ENCODE results near the gene SELE. TPM values are rescaled to one million over a fixed set of nuclear protein-coding genes. Genes with fewer than 3 reads are reported as not detected.

SELE gene
- total RNA-seq, 4 donors from 2014 or later = 0.09 to 0.20 TPM; not detected in 2

DNA sequence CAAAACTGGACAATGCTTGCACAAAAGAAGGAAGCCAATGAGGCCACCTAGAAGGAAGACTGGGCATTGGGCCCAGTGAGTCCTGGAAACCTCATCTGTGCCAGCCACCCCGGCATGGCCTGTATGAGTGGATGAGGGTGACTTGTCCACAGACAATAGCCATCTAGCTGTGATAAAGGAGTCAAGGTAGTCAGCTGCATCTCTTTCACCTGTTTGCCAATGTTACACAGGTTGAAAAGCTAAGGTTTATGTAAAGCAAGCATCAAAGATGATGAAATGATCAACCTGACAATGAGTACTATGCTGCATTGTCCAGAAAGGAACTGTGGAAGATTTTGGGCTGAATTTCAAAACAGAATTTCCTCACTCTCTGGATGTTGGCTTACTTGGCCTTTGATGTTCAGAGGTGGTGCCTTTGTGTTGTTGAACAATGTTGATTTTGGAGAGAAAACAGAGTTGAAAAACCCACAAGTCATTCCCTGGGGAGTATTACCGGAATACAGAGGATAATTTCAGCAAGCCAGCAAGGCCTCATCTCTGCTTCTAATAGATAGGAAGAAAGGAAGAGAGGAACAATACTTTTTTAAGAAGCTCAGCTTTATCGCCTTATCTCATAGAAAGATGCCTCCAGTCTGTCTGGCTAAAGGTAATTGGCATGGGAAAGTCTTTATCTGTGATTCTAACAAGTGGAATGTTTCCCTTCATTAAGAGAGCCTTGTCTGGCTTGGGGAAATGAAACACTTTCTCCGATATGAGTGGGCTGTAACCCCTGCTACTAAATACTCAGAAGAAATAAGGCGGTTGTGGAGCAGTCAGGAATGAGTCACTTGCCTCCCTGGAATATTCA, 11.4 kb upstream of the SELE start:
- no peak for ATAC-seq
- Histone ChIP-seq H3K27ac (no peak overlapping the region), H3K27me3 (no peaks in the 10 kb centered on the region), H3K36me3 (no peaks in the 10 kb centered on the region), H3K9me3 (no peaks in the 10 kb centered on the region), H3K4me3 (no peak overlapping the region), H3K4me1 (no peaks in the 10 kb centered on the region)
- intact Hi-C loops (cut with DNase I; ENCODE audit: low total_unique reads) (no loop called here), in situ Hi-C loops (cut with MboI; ENCODE audit: low sequenced_read_pairs in 4 of 4) (no loop called here)
- DNase-seq = no peak
- TF ChIP-seq, protein P1, sequence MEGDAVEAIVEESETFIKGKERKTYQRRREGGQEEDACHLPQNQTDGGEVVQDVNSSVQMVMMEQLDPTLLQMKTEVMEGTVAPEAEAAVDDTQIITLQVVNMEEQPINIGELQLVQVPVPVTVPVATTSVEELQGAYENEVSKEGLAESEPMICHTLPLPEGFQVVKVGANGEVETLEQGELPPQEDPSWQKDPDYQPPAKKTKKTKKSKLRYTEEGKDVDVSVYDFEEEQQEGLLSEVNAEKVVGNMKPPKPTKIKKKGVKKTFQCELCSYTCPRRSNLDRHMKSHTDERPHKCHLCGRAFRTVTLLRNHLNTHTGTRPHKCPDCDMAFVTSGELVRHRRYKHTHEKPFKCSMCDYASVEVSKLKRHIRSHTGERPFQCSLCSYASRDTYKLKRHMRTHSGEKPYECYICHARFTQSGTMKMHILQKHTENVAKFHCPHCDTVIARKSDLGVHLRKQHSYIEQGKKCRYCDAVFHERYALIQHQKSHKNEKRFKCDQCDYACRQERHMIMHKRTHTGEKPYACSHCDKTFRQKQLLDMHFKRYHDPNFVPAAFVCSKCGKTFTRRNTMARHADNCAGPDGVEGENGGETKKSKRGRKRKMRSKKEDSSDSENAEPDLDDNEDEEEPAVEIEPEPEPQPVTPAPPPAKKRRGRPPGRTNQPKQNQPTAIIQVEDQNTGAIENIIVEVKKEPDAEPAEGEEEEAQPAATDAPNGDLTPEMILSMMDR (IDR thresholded peaks at IDR 0.05 in 4 of 5, conservative IDR thresholded peaks at IDR 0.05 in 1 of 5) = no peak
- no peak for TF ChIP-seq POLR2A (IDR thresholded peaks at IDR 0.05)

DNA sequence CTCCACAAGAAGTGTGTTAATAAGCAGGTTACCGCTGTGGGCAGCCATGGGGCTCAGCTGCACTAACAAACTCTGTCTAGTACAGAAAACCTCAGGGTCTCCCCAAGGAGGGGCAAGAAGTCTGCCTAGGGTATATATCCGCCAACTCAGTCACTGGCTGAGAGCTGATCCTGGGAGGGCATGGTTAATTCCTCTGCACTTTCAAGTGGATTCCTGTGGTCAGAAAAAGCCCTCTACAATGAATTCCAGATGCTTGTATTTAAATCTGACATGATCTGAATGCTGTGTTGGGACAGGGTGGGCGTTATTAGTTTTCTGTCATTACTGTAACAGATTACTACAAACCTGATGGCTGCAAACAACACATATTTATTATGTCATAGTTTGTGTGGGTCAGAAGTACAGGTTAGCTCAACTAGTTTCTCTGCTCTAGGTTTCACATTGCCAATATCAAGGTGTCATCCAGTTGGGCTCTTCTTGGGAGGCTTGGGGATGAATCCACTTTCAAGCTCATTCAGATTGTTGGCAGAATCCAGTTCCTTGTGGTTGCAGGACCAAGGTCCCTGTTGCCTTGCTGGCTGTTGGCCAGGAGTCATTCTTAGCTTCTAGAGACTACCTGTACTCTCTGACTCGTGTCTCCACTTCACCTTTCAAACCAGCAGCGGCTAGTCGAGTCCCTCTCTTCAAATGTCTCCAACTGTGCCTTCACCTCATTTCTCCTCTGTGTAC, 8.0 kb upstream of the SELE start:
- intact Hi-C loops (cut with DNase I; ENCODE audit: low total_unique reads) = no loop called here
- Histone ChIP-seq H3K36me3 (no peaks in the 10 kb centered on the region), H3K27me3 (no peaks in the 10 kb centered on the region), H3K4me1 (no peaks in the 10 kb centered on the region), H3K27ac (no peak overlapping the region), H3K9me3 (no peaks in the 10 kb centered on the region), H3K4me3 (no peak overlapping the region)
- in situ Hi-C loops (cut with MboI; ENCODE audit: low sequenced_read_pairs in 4 of 4) = no loop called here
- ATAC-seq (no peak), DNase-seq (no peak)
- TF ChIP-seq POLR2A (IDR thresholded peaks at IDR 0.05) = no peak
- TF ChIP-seq, protein P1 (IDR thresholded peaks at IDR 0.05 in 4 of 5, conservative IDR thresholded peaks at IDR 0.05 in 1 of 5) = no peak

DNA sequence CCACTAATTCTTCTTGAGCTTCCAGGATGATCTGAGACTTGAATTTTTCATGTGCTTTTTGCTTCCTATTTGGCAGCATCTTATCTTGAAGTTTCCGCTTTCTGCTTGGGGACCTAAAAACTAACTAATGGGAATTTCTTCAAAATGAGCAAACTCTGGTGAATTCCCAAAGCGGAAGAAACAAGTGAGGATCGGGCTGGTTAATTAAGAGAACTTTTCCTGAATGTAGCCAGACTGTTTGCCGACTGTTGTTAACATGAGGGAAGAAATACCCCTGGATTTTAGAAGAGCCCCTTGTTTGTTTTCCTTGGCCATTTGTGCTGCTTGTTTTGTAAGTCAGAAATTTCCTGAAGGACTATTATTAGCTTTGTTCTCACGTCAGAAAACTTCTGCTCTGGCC, 6.1 kb upstream of the SELE start:
- intact Hi-C loops (cut with DNase I; ENCODE audit: low total_unique reads) (no loop called here), in situ Hi-C loops (cut with MboI; ENCODE audit: low sequenced_read_pairs in 4 of 4) (no loop called here)
- Histone ChIP-seq H3K36me3 (no peaks in the 10 kb centered on the region), H3K4me1 (no peaks in the 10 kb centered on the region), H3K9me3 (no peaks in the 10 kb centered on the region), H3K4me3 (no peak overlapping the region), H3K27ac (no peak overlapping the region), H3K27me3 (no peaks in the 10 kb centered on the region)
- no peak for TF ChIP-seq POLR2A (IDR thresholded peaks at IDR 0.05)
- TF ChIP-seq, protein P1 (IDR thresholded peaks at IDR 0.05 in 4 of 5, conservative IDR thresholded peaks at IDR 0.05 in 1 of 5) = no peak
- DNase-seq (no peak), ATAC-seq (no peak)

DNA sequence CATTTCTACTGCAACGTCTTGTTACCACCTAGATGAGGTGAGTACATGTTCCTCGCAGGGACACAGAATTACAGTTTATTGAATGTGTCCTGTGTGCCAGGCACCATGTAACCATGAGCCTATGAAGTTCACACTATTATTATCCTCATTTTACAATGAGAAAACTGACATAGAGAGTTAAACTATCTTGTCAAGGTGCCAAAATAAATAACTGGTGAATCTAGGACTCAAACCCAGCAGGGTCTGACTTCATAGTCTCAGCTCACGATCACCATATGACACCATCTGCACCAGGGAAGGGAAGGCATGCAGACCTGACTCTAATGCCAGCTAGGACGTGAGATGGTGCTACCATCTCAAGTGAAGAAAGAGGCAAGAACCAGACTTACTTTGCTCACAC, 2.4 kb downstream of the SELE start:
- Histone ChIP-seq H3K27ac (no peak overlapping the region), H3K9me3 (no peaks in the 10 kb centered on the region), H3K36me3 (no peaks in the 10 kb centered on the region), H3K4me3 (no peak overlapping the region), H3K4me1 (no peaks in the 10 kb centered on the region), H3K27me3 (no peaks in the 10 kb centered on the region)
- DNase-seq (no peak), ATAC-seq (no peak)
- intact Hi-C loops (cut with DNase I; ENCODE audit: low total_unique reads) (no loop called here), in situ Hi-C loops (cut with MboI; ENCODE audit: low sequenced_read_pairs in 4 of 4) (no loop called here)
- TF ChIP-seq POLR2A (IDR thresholded peaks at IDR 0.05) = no peak
- TF ChIP-seq, protein P1 (IDR thresholded peaks at IDR 0.05 in 4 of 5, conservative IDR thresholded peaks at IDR 0.05 in 1 of 5) = no peak
